ENCODE data around the gene RAB6A. TPM values are rescaled to one million over a fixed set of nuclear protein-coding genes. Genes with fewer than 3 reads are reported as not detected.
"Not testable (repeated sequence)": the region's sequence is repeated elsewhere in the genome, so short reads cannot be mapped to it uniquely, and the experiment has no call there.

Gene RAB6A
- total RNA-seq, 4 donors from 2014 or later: 89.7 to 182 (median 113) TPM

DNA sequence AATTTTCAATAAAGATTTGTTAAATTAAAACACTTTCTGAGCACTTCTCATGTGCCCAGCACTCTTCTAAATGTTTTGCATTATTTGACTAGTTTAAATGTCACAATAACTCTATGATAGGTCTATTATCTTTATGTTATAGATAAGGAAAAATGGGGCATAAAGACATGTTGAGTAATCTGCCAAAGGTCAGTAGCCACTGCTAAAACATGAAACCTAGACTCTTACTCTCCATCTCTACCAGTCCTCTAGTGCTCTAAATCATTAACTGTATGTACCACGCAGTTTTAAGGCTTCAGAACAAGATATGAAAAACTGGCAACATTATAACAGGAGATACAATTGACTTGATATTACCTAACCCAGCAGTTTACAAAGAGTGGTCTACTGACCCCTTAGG lies 6.9 kb downstream of the RAB6A start:
- 96% methylated on average over 1 of the region's 1 CpG for WGBS
- H3K36me3 ChIP-seq: peaks cover 3% of the 10 kb centered on the region
- H3K9me3 ChIP-seq: no peaks in the 10 kb centered on the region
- H3K4me1 ChIP-seq: peaks cover 32% of the 10 kb centered on the region
- H3K27me3 ChIP-seq: no peaks in the 10 kb centered on the region
- TF ChIP-seq POLR2AphosphoS5 (IDR thresholded peaks at IDR 0.05) (no peak), POLR2A (IDR thresholded peaks at IDR 0.05) (no peak), EP300 (IDR thresholded peaks at IDR 0.05) (no peak)
- TF ChIP-seq, protein P1, sequence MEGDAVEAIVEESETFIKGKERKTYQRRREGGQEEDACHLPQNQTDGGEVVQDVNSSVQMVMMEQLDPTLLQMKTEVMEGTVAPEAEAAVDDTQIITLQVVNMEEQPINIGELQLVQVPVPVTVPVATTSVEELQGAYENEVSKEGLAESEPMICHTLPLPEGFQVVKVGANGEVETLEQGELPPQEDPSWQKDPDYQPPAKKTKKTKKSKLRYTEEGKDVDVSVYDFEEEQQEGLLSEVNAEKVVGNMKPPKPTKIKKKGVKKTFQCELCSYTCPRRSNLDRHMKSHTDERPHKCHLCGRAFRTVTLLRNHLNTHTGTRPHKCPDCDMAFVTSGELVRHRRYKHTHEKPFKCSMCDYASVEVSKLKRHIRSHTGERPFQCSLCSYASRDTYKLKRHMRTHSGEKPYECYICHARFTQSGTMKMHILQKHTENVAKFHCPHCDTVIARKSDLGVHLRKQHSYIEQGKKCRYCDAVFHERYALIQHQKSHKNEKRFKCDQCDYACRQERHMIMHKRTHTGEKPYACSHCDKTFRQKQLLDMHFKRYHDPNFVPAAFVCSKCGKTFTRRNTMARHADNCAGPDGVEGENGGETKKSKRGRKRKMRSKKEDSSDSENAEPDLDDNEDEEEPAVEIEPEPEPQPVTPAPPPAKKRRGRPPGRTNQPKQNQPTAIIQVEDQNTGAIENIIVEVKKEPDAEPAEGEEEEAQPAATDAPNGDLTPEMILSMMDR (IDR thresholded peaks at IDR 0.05): no peak
- H3K4me3 ChIP-seq: no peak overlapping the region
- no peak for DNase-seq (ENCODE audit: low spot score in 2 of 2)
- no peak overlapping the region for H3K27ac ChIP-seq

DNA sequence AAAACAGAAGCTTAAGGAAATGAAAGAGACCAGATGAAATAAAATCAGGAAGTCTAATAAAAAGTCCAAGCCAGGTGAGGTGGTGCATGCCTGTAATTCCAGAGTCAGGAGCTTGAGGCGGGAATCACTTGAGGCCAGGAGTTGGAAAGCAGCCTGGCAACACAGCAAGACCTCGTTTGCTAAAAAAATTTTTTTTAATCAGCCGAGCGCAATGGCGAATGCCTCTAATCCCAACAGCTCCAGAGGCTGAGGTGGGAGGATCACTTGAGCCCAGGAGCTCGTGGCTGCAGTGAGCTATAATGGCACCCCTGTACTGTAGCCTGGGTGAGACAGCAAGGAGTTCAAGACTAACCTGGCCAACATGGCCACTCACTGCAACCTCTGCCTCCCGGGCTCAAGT lies 8.0 kb downstream of the RAB6A start:
- peaks cover 21% of the 10 kb centered on the region for H3K4me1 ChIP-seq
- TF ChIP-seq EP300 (IDR thresholded peaks at IDR 0.05) (no peak), POLR2AphosphoS5 (IDR thresholded peaks at IDR 0.05) (no peak), POLR2A (IDR thresholded peaks at IDR 0.05) (no peak)
- TF ChIP-seq, protein P1 (IDR thresholded peaks at IDR 0.05): no peak
- no peak overlapping the region for H3K4me3 ChIP-seq
- peaks cover 3% of the 10 kb centered on the region for H3K36me3 ChIP-seq
- 63% methylated on average over 7 of the region's 7 CpGs for WGBS
- no peaks in the 10 kb centered on the region for H3K27me3 ChIP-seq
- H3K9me3 ChIP-seq: no peaks in the 10 kb centered on the region
- no peak for DNase-seq (ENCODE audit: low spot score in 2 of 2)
- no peak overlapping the region for H3K27ac ChIP-seq

DNA sequence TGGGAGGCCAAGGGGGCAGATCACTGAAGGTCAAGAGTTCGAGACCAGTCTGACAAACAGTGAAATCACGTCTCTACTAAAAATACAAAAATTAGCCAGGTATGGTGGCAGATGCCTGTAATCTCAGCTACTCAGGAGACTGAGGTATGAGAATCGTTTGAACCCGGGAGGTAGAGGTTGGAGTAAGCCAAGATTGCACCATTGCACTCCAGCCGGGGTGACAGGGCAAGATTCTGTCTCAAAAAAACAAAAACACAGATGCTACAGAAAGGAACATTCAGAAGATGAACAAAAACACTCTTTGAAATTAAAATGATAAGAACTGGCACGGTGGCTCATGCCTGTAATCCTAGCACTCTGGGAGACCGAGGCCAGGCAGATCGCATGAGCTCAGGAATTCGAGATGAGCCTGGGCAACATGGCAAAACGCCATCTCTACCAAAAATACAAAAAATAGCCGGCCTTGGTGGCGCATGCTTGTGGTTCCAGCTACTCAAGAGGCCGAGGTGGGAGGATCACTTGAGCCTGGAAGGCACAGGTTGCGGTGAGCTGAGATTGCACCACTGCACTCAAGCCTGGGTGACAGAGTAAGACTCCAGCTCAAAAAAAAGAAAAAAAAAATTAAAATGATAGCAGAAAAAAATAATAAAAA lies 8.5 kb downstream of the RAB6A start:
- DNase-seq (ENCODE audit: low spot score in 2 of 2): no peak
- Histone ChIP-seq H3K36me3 (peaks cover 3% of the 10 kb centered on the region), H3K27ac (no peak overlapping the region), H3K9me3 (no peaks in the 10 kb centered on the region), H3K27me3 (no peaks in the 10 kb centered on the region), H3K4me1 (peaks cover 16% of the 10 kb centered on the region), H3K4me3 (no peak overlapping the region)
- TF ChIP-seq POLR2AphosphoS5 (IDR thresholded peaks at IDR 0.05): no peak
- TF ChIP-seq EP300 (IDR thresholded peaks at IDR 0.05): no peak
- TF ChIP-seq, protein P1 (IDR thresholded peaks at IDR 0.05): no peak
- no peak for TF ChIP-seq POLR2A (IDR thresholded peaks at IDR 0.05)
- WGBS: 71% methylated on average over 14 of the region's 14 CpGs

DNA sequence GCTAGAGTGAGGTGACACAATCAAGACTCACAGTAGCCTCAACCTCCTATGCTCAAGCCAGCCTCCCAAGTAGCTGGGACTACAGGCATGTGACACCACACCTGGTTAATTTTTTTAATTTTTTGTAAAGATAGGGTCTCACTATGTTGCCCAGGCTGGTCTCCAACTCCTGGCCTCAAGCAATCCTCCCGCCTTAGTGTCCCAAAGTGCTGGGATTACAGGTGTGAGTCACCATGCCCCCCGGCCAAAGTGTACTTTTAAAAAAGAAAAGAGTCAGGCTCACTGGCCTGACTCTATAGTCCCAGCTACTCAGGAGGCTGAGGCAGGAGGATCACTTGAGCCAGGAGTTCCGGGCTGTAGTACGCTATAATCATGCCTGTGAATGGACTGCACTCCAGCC lies 10.0 kb downstream of the RAB6A start:
- H3K27ac ChIP-seq; H3K36me3 ChIP-seq; DNase-seq (ENCODE audit: low spot score in 2 of 2); H3K9me3 ChIP-seq; H3K4me3 ChIP-seq; H3K27me3 ChIP-seq: not testable (repeated sequence)
- H3K4me1 ChIP-seq: peaks cover 11% of the 10 kb centered on the region
- WGBS: 95% methylated on average over 4 of the region's 4 CpGs

DNA sequence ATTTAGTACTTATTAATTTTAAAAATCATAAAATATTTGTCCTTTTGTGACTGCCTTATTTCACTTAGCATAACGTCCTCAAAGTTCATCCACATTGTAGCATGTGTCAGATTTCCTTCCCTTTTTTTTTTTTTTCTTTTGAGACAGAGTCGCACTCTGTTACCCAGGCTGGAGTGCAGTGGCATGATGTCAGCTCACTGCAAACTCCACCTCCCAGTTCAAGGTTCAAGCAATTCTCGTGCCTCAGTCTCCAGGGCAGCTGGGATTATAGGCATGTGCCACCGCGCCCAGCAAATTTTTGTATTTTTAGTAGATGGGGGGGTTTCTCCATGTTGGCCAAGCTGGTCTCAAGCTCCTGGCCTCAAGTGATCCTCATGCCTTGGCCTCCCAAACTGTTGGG lies 10.6 kb downstream of the RAB6A start:
- Histone ChIP-seq H3K36me3 (peaks cover 3% of the 10 kb centered on the region), H3K4me1 (peaks cover 11% of the 10 kb centered on the region), H3K27me3 (no peaks in the 10 kb centered on the region), H3K27ac (no peak overlapping the region), H3K4me3 (no peak overlapping the region), H3K9me3 (no peaks in the 10 kb centered on the region)
- TF ChIP-seq POLR2AphosphoS5 (IDR thresholded peaks at IDR 0.05) (no peak), POLR2A (IDR thresholded peaks at IDR 0.05) (no peak), EP300 (IDR thresholded peaks at IDR 0.05) (no peak)
- TF ChIP-seq, protein P1 (IDR thresholded peaks at IDR 0.05): no peak
- DNase-seq (ENCODE audit: low spot score in 2 of 2): no peak
- WGBS: 65% methylated on average over 5 of the region's 5 CpGs

DNA sequence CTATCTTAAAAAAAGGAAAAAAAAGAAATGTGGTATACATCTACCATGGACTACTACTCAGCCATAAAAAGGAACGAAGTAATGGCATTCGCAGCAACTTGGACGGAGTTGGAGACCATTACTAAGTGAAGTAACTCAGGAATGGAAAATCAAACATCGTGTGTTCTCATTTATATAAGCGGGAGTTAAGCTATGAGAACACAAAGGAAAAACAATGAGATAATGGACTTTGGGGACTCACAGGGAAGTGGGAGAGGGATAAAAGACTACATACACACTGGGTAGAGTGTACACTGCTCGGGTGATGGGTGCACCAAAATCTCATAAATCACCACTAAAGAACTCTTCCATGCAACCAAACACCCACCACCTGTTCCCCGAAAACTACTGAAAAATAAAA lies 11.8 kb downstream of the RAB6A start:
- Histone ChIP-seq H3K9me3 (no peaks in the 10 kb centered on the region), H3K4me1 (peaks cover 11% of the 10 kb centered on the region), H3K36me3 (peaks cover 3% of the 10 kb centered on the region), H3K4me3 (no peak overlapping the region), H3K27ac (no peak overlapping the region), H3K27me3 (no peaks in the 10 kb centered on the region)
- no peak for TF ChIP-seq POLR2A (IDR thresholded peaks at IDR 0.05)
- DNase-seq (ENCODE audit: low spot score in 2 of 2): no peak
- WGBS: 95% methylated on average over 7 of the region's 7 CpGs
